SK-N-SH (cell line): ENCODE results near the gene MRRF.

Source experiments
- CTCF ChIP-seq: fragments of 200-600 bp; sonication (generic); IDR thresholded peaks from 2 replicates; pipeline ENCODE4 v1.6.1; 2017; ENCODE audit warnings: antibody characterized with exemption, mild to moderate bottlenecking, moderate library complexity
- EP300 ChIP-seq, 2 experiments: IDR thresholded peaks; 2 replicates each; pipeline versions ENCODE4 v1.4.0 to v1.6.1; 2012; ENCODE audit warnings: borderline replicate concordance in 1 of 2, low read depth in 1 of 2, low read length in 1 of 2
- NRF1 ChIP-seq: IDR thresholded peaks from 2 replicates; pipeline ENCODE4 v1.6.1; 2012; ENCODE audit warnings: low read depth, mild to moderate bottlenecking, low read length
- RCOR1 ChIP-seq: fragments of 150-350 bp; IDR thresholded peaks from 2 replicates; pipeline ENCODE4 v1.6.1; 2017; ENCODE audit warnings: antibody characterized with exemption, low read length
- SIN3A ChIP-seq: IDR thresholded peaks from 2 replicates; pipeline ENCODE4 v1.6.1; 2012; ENCODE audit warnings: low read depth, mild to moderate bottlenecking, low read length, moderate library complexity, borderline replicate concordance
- SMC3 ChIP-seq: IDR thresholded peaks from 2 replicates; pipeline ENCODE4 v1.6.1; 2012; ENCODE audit warnings: low read depth, low read length, improper control_type of control experiment

- TF ChIP-seq CTCF (no peak), EP300 (IDR thresholded peaks at IDR 0.05; ENCODE audit: borderline replicate concordance in 1 of 2, low read depth in 1 of 2, low read length in 1 of 2) (no peak), NRF1 (no peak), SIN3A (no peak), RCOR1 (no peak), SMC3 (no peak)
Observed at GRCh38 chr9:122333169-122333808, 68.6 kb downstream of the MRRF start.
